ENCODE results near the gene ATG4C.

- TF ChIP-seq CTCF (IDR thresholded peaks at IDR 0.05; ENCODE audit: insufficient read depth, low read length) (no peak), POLR2AphosphoS5 (IDR thresholded peaks at IDR 0.05; ENCODE audit: low read depth) (no peak), REST (IDR thresholded peaks at IDR 0.05; ENCODE audit: insufficient replicate concordance, low read depth) (no peak), GABPA (IDR thresholded peaks at IDR 0.05; ENCODE audit: low read depth) (no peak), SPI1 (IDR thresholded peaks at IDR 0.05; ENCODE audit: borderline replicate concordance, low read depth) (no peak)
Observed at GRCh38 chr1:62836856-62837540, 53.1 kb downstream of the ATG4C start.

Data from HL-60 (cell line).